ENCODE measurements around the gene WNT8A. TPM values are rescaled to one million over a fixed set of nuclear protein-coding genes. Genes with fewer than 3 reads are reported as not detected.

WNT8A gene, protein sequence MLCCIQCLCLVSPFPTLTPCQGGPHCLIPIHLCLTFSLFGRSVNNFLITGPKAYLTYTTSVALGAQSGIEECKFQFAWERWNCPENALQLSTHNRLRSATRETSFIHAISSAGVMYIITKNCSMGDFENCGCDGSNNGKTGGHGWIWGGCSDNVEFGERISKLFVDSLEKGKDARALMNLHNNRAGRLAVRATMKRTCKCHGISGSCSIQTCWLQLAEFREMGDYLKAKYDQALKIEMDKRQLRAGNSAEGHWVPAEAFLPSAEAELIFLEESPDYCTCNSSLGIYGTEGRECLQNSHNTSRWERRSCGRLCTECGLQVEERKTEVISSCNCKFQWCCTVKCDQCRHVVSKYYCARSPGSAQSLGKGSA
- not detected in 5 replicates for total RNA-seq (2022; extraction: Qiagen RNA extraction)

DNA sequence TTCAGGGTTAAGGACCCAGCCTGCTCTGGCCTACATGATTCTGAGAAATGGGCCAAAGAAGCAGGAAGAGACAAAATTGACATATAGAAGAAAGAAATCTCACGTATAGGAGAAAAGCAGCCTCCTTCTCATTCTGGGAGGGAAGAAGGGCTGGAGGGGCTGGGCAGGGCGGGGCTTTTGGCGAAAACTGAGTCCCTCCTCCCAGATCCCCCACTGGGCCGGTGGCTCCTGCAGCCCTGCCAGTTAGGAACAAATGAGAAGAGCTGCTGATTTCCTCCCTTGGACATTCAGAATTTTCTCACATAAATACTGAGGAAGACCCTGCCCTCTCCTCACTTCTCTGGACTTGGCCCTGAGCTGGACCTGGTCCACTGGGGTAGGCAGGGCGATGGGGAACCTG is at the start of gene WNT8A:
WNT8A (plus strand) TSS at position 332 of the 400 bp plus-strand sequence. CDS start 95 bp downstream, outside the sequence.

DNA sequence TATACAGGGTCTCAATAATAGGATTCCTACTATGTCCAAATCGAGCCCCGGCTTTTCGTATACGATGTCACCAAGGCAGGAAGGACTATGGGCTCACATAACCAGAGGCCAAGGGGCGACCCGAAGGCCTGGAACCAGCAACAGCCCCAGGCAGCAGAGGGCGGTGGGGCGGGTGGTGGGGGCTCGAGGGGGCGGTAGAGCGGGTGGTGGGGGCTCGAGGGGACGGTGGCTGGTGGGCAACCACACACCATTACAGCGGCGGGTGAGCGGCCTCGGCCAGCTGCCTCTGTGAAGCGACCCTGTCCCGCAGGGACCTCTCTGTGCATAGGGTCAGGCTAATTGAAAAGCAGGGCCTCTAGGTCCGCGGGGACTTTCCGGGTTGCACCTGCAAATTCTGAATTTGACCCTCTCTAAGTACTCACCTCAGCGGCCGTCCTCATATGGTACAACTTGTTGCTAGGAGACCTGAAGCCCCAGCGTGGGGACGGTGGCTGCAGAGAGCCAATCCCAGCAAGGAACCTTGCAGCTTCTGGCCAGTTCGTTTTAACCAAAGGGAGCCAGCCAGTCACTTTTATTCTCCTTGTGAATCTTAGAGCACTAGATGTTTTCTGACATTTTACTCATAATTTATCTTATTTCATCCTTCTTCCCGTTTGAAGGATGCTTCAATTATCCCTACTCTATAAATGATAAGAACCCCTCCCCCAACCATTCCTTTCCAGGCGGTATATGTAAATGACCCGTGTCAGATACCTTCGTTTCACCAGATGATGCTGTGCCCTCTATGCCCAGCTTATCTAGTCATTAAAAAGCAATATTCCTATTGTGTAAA is 55.3 kb downstream of the WNT8A start, which contains the start of gene NME5:
NME5 (minus strand) TSS at position 480 of the 832 bp plus-strand sequence. CDS start 648 bp downstream, outside the sequence.

Other genes with a start within 250 kb of the WNT8A start
- gene MYOT, start 216.2 kb upstream of the WNT8A start, total RNA-seq (2022; extraction: Qiagen RNA extraction): 0.08 to 0.27 TPM (median 0.13 TPM) in 3 of 5 replicates, not detected in the others
- gene PKD2L2, start 194.6 kb upstream of the WNT8A start, total RNA-seq (2022; extraction: Qiagen RNA extraction): 0.05 to 0.09 TPM (median 0.07 TPM) in 3 of 5 replicates, not detected in the others
- gene FAM13B, start 51.0 kb upstream of the WNT8A start, total RNA-seq (2022; extraction: Qiagen RNA extraction): 10.0 to 15.3 TPM (median 11.4 TPM) in 5 replicates
- gene NME5, start 55.4 kb downstream of the WNT8A start, total RNA-seq (2022; extraction: Qiagen RNA extraction): not detected in 5 replicates
- 40.8 to 52.2 TPM (median 44.4 TPM) in 5 replicates for gene BRD8, start 94.6 kb downstream of the WNT8A start, total RNA-seq (2022; extraction: Qiagen RNA extraction)
- gene KIF20A, start 95.1 kb downstream of the WNT8A start, total RNA-seq (2022; extraction: Qiagen RNA extraction): 36.3 to 47.1 TPM (median 41.8 TPM) in 5 replicates
- 22.3 to 34.2 TPM (median 25.5 TPM) in 5 replicates for gene CDC23, start 129.3 kb downstream of the WNT8A start, total RNA-seq (2022; extraction: Qiagen RNA extraction)
- gene GFRA3, start 190.6 kb downstream of the WNT8A start, total RNA-seq (2022; extraction: Qiagen RNA extraction): 0.06 to 0.14 TPM (median 0.10 TPM) in 4 of 5 replicates, not detected in the other
- 8.7 to 12.0 TPM (median 9.2 TPM) in 5 replicates for gene CDC25C, start 247.8 kb downstream of the WNT8A start, total RNA-seq (2022; extraction: Qiagen RNA extraction)

All from A549 treated with AZD2906 at 1 μM for 4 hours (cell line).